ENCODE data around the gene FGF22. TPM values are rescaled to one million over a fixed set of nuclear protein-coding genes. Genes with fewer than 3 reads are reported as not detected.
A peak's percentile ranks its signal among the peaks of the same experiment; 100 is the strongest.
"Not testable (repeated sequence)": the region's sequence is repeated elsewhere in the genome, so short reads cannot be mapped to it uniquely, and the experiment has no call there.

The FGF22 gene
- total RNA-seq, 1 donor from 2014 or later = 0.62 TPM

GRCh38 chr19:622666-623065 is 17.0 kb upstream of the FGF22 start:
- DNase-seq = no peak

GRCh38 chr19:623175-623916 is 16.3 kb upstream of the FGF22 start:
- no peak for DNase-seq

DNA sequence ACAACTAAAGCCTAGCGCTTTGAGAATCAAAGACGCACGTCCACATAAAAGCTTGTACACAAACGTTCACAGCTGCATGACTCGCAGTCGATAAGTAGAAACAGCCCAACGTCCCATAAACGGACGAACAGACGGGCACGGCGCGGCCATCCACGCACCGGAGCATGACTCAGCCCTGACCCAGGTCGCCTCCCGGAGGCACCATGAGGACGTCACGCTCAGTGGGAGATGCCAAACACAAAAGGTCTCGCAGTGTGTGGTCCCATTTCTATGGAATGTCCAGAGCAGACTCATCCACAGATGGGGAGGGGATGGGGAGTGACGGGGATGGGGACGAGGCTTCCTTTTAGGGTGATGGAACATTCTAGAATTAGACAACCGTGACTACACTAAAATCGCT is 15.7 kb upstream of the FGF22 start:
- no peak for DNase-seq

DNA sequence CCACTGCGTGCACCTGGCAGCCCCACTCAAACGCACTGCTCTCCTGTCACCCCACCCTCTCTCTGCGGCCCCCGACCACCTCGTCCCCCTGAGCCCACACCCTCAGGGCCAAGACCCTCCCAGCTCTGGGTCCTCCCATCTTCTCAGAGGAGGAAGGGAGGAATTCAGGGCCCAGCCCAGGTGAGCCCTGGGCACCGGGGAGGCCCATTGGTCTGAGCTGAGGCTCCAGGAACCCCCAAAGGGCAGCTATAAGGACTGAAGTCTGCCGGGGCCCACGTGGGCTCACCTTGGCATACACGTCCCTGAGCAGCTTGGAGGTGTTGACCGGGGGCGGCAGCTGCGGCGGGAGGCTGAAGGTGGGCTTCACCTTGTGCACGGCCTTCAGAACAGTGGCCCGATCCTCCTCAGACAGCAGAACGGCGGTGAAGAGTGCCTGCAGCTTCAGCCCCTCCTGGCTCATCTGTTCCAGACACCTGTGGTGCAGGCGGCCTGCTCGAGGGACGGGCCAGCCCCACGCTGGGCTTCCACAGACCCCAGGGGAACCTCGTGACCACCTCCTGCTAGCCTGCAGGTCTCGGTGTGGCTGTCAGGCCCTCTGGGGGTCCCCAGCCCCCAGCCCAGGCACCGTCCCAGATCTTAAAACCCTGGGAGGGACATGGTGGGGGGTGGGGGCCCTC is 15.1 kb upstream of the FGF22 start:
- DNase-seq = no peak

- DNase-seq = no peak
These were observed 14.4 kb upstream of the FGF22 start for GRCh38 chr19:625257-625656.

DNA sequence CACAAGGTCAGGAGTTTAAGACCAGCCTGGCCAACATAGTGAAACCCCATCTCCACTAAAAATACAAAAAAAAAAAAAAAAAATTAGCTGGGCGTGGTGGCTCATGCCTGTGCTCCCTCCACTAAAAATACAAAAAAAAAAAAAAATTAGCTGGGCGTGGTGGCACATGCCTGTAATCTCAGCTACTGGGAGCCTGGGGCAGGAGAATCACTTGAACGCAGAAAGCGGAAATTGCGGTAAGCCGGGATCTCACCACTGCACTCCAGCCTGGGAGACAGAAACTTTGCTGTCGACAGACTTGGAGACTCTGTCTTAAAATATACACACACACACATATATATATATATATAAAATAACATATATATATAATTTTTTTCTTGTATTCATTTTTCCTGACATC is 13.1 kb upstream of the FGF22 start:
- not testable (repeated sequence) for DNase-seq

GRCh38 chr19:628168-628567 is 11.5 kb upstream of the FGF22 start:
- no peak for DNase-seq

DNA sequence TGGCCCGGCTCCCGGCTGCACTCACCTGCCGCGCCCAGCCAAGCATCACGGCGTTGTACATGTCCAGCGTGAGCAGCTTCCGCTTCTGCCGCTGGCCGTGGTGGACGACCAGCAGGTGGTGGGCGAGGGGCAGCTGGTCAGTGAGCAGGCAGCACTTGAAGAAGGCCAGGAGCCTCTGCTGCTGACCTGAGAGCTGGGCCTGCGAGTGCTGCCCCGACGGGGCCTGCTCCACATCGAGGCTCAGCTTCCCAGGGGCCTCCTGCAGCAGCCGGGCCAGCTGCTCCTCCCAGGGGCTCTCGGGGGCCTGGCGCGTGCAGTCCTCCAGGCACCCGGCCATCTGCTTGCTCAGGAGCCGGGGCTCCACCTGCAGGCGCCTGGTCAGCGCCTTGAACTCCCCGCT is 10.2 kb upstream of the FGF22 start:
- not testable (repeated sequence) for DNase-seq

DNA sequence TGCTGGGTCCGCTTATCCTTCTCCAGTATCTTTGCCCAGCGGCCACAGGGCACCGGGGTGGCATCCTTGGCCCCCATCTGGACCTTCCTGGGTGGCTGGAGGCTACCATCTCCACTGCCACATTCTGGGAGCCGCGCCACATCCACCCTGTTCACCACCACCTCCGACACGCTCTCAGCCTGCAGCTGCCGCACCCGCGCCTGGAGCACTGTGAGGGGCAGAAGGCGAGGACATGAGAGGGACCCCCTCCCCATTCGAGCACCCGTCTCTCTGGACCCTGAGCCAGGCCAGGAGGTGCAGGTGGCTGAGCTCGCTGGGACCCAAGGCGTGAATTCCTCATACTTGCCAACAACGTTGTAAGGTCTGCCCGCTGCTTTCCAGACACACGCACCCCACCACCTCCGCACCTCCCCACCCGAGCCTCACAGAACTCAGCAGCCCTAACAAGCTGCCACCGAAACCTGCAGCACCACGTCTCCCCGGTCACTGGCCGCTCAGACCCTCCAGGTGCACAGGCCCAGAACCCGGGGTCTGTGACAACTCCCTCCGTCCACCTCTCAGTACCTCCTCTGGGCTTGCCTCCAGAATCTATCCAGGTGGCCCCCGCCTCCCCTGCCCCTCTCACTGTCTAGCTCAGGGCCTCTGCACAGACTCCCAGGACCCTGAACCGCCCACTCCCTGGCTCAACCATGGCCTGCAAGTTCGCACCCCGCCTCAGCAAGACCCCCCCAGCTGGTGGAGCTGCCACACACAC is 9.5 kb upstream of the FGF22 start:
- no peak for DNase-seq

GRCh38 chr19:632579-633067 is 7.1 kb upstream of the FGF22 start:
- no peak for DNase-seq

- DNase-seq = peak; percentile 93
These were observed 6.5 kb upstream of the FGF22 start, which contains the start of gene POLRMT for GRCh38 chr19:633068-633785. POLRMT (minus strand) TSS chr19:633537; CDS start chr19:633512, 25 bp downstream.

- DNase-seq = no peak
These were observed 5.7 kb upstream of the FGF22 start for GRCh38 chr19:633786-634639.

GRCh38 chr19:634975-635652 is 4.6 kb upstream of the FGF22 start:
- no peak for DNase-seq

GRCh38 chr19:638906-639252 is 800 bp upstream of the FGF22 start:
- DNase-seq = no peak

- no peak for DNase-seq
These were observed 481 bp downstream of the FGF22 start for GRCh38 chr19:640161-640558.

GRCh38 chr19:640606-641189 is 1.0 kb downstream of the FGF22 start:
- no peak for DNase-seq

DNA sequence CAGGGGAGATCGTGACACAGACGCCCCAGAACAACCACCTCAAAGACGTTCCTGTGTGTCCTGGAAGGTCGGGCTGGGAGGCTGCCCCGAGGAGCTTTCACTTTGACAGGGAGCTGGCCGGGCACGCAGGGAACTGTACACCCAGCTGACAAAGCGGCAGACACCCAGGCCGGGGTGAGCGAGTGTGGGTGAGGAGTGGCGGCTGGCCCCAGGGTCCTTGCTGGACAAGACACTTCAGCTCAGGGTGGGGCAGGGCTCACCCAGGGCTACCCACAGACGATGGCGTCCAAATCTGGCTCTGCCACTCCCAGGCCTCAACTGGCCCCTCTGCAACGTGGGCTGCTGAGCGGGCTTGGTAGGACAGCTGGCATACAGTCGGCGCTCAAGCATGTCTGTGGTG is 2.0 kb downstream of the FGF22 start:
- no peak for DNase-seq

- no peak for DNase-seq
These were observed 3.4 kb downstream of the FGF22 start for GRCh38 chr19:642767-643727.

- DNase-seq = no peak
These were observed 4.1 kb downstream of the FGF22 start for GRCh38 chr19:643736-644135.

Measured in occipital lobe (tissue), 2 donors.